ENCODE results near the gene SAMD13. TPM values are rescaled to one million over a fixed set of nuclear protein-coding genes. Genes with fewer than 3 reads are reported as not detected.

SAMD13 gene
- total and polyA plus RNA-seq, 2 of the 8 experiments (the other 6 are each of a cell fraction or from before 2014, with no cell fraction given) = 0.86 to 2.3 TPM

DNA sequence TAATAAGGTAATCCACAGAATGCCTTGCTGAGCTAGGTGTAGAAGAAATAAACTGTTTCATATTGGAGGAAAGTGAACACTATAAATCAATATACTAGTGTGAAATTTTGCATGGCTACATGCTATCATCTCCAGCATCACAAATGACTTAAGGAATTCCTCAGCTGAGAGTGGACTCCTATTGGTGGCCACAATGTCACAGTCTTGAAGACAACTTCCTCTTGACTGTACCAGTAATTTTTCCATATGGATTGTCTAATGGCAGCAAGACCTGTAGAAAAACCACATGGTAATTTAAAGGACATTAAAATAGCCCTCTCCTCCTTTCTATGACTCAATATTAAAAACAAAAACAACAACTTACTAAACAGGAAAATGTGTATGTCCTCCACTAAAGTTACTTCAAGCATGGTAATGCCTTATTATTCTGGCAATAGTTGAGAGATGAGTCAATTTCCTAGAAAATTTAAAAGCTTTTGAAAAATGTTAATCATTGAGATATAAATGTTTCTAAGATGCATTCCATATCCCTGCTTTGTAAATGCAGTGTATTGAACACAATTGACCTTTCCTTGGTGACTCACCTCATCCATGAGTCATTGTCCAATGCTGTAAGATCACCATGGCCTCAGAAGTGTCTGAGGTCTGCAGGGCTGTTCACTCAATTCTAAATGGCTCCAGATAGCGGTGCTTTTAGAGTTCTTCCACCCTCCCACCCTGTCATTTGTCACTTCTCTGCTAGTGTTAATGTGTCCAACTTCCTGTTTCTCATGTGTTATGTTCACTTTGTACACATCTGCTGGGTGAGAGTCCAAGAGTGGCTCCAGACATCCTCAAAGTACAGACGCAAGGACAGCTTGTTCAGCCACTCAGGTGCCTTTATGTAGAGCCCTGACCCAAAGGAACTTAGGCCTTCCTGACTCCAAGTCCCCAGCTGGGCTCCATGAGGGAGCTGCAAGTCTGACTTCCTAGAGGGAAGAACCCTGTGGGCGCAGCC is 64.0 kb downstream of the SAMD13 start:
- Histone ChIP-seq H3K9ac (replicated peaks in 1 of 4; ENCODE audit: extremely low read depth in 1 of 4, low read depth in 3 of 4, low read length in 3 of 4) (no peak overlapping the region), H3K79me2 (ENCODE audit: control insufficient read depth in 1 of 2, insufficient read depth in 2 of 2, low read length in 2 of 2) (no peaks in the 10 kb centered on the region), H4K20me1 (replicated peaks in 1 of 2; ENCODE audit: control insufficient read depth in 1 of 2, insufficient read depth in 2 of 2, low read length in 2 of 2) (no peaks in the 10 kb centered on the region), H2BK20ac (ENCODE audit: low read length) (no peak overlapping the region), H3K18ac (ENCODE audit: extremely low read depth, low read length) (no peak overlapping the region), H3K56ac (replicated peaks; ENCODE audit: insufficient read length, low read depth, low read length) (no peak overlapping the region), H4K8ac (ENCODE audit: extremely low read depth, insufficient read depth, low read length) (no peak overlapping the region; the same call in 1 of the 2 replicates), H3K27me3 (replicated peaks in 1 of 4; ENCODE audit: control insufficient read depth in 3 of 4, extremely low read depth in 1 of 4, insufficient read depth in 3 of 4, low read length in 3 of 4) (no peaks in the 10 kb centered on the region), H3K23ac (ENCODE audit: insufficient read length) (no peak overlapping the region), H2BK12ac (ENCODE audit: low read depth, low read length) (no peak overlapping the region), H3K14ac (ENCODE audit: insufficient read length) (no peak overlapping the region), H3K23me2 (ENCODE audit: low read depth, low read length) (no peaks in the 10 kb centered on the region; the same call in 1 of the 2 replicates), H3K4me3 (ENCODE audit: extremely low read depth in 1 of 4, insufficient read depth in 2 of 4, low read depth in 3 of 4, low read length in 4 of 4) (no peak overlapping the region), H3K79me1 (ENCODE audit: low read depth, low read length) (no peaks in the 10 kb centered on the region), H4K5ac (ENCODE audit: insufficient read length, low read depth, low read length) (no peak overlapping the region), H4K91ac (replicated peaks; ENCODE audit: insufficient read length, low read length) (no peak overlapping the region), H3K4me2 (ENCODE audit: insufficient read depth in 1 of 2, low read depth in 2 of 2, low read length in 2 of 2) (no peak overlapping the region), H3K36me3 (ENCODE audit: control insufficient read depth in 2 of 4, insufficient read depth in 4 of 4, low read length in 3 of 4) (no peaks in the 10 kb centered on the region), H3K4me1 (replicated peaks in 1 of 4; ENCODE audit: control insufficient read depth in 3 of 4, insufficient read depth in 4 of 4, low read length in 3 of 4) (no peaks in the 10 kb centered on the region), H2BK15ac (ENCODE audit: low read length) (no peak overlapping the region), H3K27ac (ENCODE audit: low read depth, low read length) (no peak overlapping the region), H2AFZ (ENCODE audit: low read length) (no peak overlapping the region), H2AK5ac (ENCODE audit: low read depth, low read length) (no peak overlapping the region), H2BK5ac (ENCODE audit: low read depth, low read length) (no peak overlapping the region), H3K9me3 (ENCODE audit: insufficient read depth in 2 of 2, low read depth in 1 of 2, low read length in 1 of 2) (no peaks in the 10 kb centered on the region), H3K4ac (replicated peaks; ENCODE audit: insufficient read length, low read depth, low read length) (no peak overlapping the region), H2BK120ac (replicated peaks; ENCODE audit: low read depth, low read length) (no peak overlapping the region)
- DNase-seq (ENCODE audit: low read depth in 1 of 2, low spot score in 2 of 2) (no peak), FAIRE-seq (no peak)
- ChIA-PET POLR2A (ENCODE audit: partially characterized antibody) (no interaction called here), CTCF (ENCODE audit: partially characterized antibody) (no interaction called here)
- WGBS, 2 experiments (ENCODE audit: extremely low coverage in 1 of 2, insufficient coverage in 1 of 2, insufficient read length in 1 of 2, insufficient replicate concordance in 2 of 2, low coverage in 1 of 2, low lambda C conversion rate in 2 of 2, missing lambda C conversion rate in 1 of 2) = 44% methylated on average over 2 of the region's 3 CpGs; no CpG with 5 or more reads in 1 of the 2 experiments
- TF ChIP-seq, protein P1, sequence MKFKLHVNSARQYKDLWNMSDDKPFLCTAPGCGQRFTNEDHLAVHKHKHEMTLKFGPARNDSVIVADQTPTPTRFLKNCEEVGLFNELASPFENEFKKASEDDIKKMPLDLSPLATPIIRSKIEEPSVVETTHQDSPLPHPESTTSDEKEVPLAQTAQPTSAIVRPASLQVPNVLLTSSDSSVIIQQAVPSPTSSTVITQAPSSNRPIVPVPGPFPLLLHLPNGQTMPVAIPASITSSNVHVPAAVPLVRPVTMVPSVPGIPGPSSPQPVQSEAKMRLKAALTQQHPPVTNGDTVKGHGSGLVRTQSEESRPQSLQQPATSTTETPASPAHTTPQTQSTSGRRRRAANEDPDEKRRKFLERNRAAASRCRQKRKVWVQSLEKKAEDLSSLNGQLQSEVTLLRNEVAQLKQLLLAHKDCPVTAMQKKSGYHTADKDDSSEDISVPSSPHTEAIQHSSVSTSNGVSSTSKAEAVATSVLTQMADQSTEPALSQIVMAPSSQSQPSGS (IDR thresholded peaks at IDR 0.05; ENCODE audit: low read length) = no peak
- TF ChIP-seq TBP (IDR thresholded peaks at IDR 0.05; ENCODE audit: low read depth, low read length) (no peak), MAFK (IDR thresholded peaks at IDR 0.05; ENCODE audit: low read depth, low read length) (no peak), TAF7 (optimal IDR thresholded peaks at IDR 0.05; ENCODE audit: borderline replicate concordance, low read depth, low read length) (no peak), FOSL1 (IDR thresholded peaks at IDR 0.05; ENCODE audit: insufficient read depth, low read depth, low read length) (no peak), KDM5A (IDR thresholded peaks at IDR 0.05; ENCODE audit: low read length) (no peak), EGR1 (IDR thresholded peaks at IDR 0.05; ENCODE audit: borderline replicate concordance, low read depth, low read length) (no peak), POLR2A (IDR thresholded peaks at IDR 0.05; ENCODE audit: control extremely low read depth in 1 of 2, low read depth in 2 of 2, low read length in 2 of 2) (no peak), KDM4A (IDR thresholded peaks at IDR 0.05; ENCODE audit: low read depth, low read length, severe bottlenecking) (no peak)
- TF ChIP-seq, protein P2, sequence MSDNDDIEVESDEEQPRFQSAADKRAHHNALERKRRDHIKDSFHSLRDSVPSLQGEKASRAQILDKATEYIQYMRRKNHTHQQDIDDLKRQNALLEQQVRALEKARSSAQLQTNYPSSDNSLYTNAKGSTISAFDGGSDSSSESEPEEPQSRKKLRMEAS (IDR thresholded peaks at IDR 0.05) = no peak
